Subcutaneous adipose tissue (tissue), 4 donors: ENCODE results near the gene PABPN1L. TPM values are rescaled to one million over a fixed set of nuclear protein-coding genes. Genes with fewer than 3 reads are reported as not detected.

Experiments used
- CTCF ChIP-seq: fragments of 450-650 bp; IDR thresholded peaks from one replicate; pipeline ENCODE4 v1.5.1; 2016; ENCODE audit warnings: low read depth, mild to moderate bottlenecking, control low read depth, antibody characterized with exemption, moderate library complexity
- total RNA-seq, 4 donors: library from RNA; depleted of rRNA; stranded (reverse); fragments of >200 nt; gene quantifications; one replicate each; pipeline ENCODE4 v1.1.0, GENCODE V29; 2016

PABPN1L gene
- total RNA-seq, 4 donors from 2014 or later, result not detected

GRCh38 chr16:88864521-88864920, 1.9 kb downstream of the PABPN1L start:
- no peak for TF ChIP-seq CTCF

GRCh38 chr16:88864099-88864498, 2.4 kb downstream of the PABPN1L start:
- TF ChIP-seq CTCF, result no peak

- no peak for TF ChIP-seq CTCF
Observed at GRCh38 chr16:88863426-88863825, 3.0 kb downstream of the PABPN1L start.

- TF ChIP-seq CTCF, result no peak
Observed at GRCh38 chr16:88862968-88863367, 3.5 kb downstream of the PABPN1L start.

GRCh38 chr16:88861359-88861758, 5.1 kb downstream of the PABPN1L start:
- no peak for TF ChIP-seq CTCF

GRCh38 chr16:88859381-88860091, 6.9 kb downstream of the PABPN1L start:
- TF ChIP-seq CTCF, result no peak

GRCh38 chr16:88857728-88858339, 8.6 kb downstream of the PABPN1L start:
- no peak for TF ChIP-seq CTCF
